NCI-H345 (cell line): Measurements from ENCODE around the gene CARD16.
"Not testable (repeated sequence)": the region's sequence is repeated elsewhere in the genome, so short reads cannot be mapped to it uniquely, and the experiment has no call there.

Experiments
- DNase-seq: peaks from one replicate; lab custom pipeline; 2025; lab: John Stamatoyannopoulos, UW

The CARD16 gene

DNA sequence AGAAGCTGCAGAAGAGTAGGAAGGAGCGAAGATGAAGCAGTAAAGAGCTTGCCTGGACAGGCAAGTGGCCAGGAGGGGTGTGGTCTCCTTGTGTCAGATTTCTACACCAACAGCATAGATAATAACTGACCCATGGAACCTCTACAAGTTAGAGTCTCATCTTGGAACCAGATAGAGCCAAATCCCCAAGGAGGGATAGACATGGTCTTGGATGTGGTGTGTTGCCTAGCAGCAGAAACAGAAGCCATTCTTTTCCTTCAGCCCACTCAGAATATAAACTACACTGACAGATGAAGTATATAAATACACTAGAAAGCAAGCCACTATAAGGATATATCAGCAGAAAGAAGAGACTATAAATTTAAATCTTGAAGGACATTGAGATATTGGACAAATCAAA, 4.3 kb upstream of the CARD16 start:
- DNase-seq, result no peak

DNA sequence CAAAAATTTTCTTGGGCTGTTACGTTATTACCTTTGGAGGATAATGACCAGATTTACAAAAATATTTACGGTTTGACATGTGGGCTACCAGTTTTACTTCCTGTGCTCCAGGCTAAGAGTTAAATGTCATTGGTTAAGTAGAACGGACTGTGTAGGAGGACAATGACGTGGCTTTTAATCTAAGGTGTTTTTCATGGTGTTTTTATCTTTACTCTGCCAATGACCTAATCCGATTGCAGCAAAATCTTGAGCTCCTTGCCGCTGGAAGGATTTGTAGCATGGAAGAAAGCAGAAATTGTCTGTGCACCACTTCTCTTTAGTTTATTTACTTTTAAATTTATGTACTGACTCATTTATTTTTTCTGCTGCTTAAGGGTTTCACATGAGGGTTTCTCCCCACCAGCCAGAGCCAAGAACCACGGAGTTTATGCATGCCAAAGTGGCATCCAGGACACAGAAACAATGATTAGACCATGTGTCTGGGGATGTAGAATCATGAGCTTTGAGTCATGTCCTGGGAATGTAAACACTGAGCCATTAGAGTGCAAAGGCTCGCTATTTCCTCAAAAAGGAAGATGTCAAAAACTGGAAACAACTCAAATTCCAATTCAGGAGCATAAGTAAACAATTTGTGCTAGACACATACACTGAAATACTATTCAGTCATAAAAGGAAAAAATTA, 1.9 kb upstream of the CARD16 start:
- no peak for DNase-seq

DNA sequence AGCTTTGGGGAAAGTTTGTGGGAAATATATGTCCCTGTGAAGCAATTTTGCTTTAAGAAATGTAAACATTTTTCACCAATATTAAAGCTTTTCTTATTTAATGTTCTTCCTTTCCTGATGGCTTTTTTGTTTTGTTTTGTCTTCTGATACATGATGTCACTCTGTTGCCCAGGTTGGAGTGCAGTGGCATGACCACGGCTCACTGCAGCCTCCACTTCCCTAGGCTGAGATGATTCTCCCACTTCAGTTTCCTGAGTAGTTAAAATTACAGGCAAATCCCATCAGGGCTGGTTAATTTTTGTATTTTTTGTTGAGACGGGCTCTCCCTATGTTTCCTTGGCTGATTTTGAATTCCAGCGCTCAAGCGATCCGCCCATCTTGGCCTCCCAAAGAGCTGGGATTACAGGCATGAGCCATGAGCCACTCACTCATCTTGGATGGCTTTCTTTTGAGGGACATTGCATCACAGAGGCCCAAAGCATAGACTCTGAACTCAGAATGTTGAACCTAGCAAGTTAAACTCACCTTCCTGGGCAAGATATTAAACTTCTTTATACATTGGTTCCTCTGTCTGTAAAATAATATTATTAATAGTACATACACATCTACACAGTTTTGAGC, 651 bp upstream of the CARD16 start:
- no peak for DNase-seq

DNA sequence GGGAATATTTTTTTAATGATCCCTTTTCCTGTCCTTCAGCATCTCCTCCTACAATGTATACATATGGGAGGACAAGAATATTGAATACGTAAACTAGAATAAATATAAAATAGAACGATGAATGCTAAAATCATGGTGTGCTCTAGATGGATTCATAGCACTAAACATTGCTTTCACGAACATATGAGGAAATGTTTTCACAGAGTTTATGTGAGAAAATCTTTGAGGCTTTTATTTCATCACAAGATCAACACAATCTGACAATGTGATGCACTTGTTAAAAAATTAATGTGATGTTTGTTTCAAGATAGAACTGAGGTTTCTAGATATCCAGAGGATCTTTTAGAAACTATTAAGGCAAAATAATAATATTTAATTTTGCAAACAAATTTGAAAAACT, 3.0 kb downstream of the CARD16 start:
- DNase-seq, result no peak

DNA sequence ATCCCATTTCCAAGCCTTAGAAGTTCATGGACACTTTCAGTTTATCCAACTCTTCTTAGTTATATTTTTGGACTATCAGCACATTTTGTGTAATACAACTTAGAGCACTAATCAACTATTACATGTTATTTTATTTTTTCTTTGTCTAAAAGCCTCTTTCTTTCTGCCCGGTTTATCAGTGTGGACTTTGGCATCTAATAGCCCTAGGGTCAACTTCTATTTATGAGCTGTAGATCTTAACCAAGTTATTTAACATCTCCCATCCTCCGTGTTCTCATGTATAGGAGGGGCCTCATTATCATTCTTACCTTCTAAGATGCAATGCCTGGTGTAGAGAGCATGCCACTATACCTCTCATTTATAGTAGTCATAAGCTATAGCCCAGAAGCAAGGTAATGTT, 4.4 kb downstream of the CARD16 start:
- DNase-seq, result no peak

DNA sequence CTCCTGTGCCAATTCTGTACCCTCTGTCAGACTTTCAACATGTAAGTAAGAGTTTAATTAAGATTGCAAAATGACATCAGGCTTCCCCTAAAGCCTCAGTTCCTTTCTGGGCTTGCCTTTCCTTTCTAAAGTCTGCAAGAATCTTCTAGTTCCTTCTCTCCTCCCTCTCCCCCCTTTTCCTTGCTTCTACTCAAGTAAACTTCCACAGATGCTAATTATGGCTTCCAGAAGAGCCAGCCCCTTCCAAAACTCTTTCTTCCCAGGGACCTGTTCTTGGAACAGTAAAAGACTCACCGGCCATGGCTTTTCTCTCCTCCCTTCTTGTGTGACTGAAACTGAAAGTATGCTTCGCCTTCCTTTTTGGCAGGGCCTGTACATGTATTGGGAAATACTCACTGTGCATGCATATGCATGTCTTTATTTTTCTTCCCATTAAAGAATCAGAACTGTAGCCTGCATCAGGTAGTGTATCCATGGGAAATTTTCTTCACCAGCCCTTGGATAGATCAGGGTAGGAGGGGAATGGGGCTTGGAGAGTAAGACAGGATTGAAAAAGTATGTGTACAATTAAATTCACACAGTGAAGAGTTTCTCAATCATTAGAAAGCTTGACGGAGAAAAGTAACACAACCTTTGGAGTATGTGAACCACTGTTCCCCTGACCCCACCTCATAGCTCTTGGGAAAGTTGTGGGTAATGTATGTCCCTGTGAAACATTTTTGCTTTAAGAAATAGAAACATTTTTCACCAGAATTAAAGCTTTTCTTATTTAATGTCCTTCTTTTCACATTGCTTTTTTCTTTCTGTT, 10.1 kb downstream of the CARD16 start, which contains the start of gene CASP1:
Gene CASP1, minus strand, starts transcription at position 332 of the 808 bp plus-strand sequence. Its CDS starts 31 bp downstream, at position 301.
- DNase-seq, result no peak

DNA sequence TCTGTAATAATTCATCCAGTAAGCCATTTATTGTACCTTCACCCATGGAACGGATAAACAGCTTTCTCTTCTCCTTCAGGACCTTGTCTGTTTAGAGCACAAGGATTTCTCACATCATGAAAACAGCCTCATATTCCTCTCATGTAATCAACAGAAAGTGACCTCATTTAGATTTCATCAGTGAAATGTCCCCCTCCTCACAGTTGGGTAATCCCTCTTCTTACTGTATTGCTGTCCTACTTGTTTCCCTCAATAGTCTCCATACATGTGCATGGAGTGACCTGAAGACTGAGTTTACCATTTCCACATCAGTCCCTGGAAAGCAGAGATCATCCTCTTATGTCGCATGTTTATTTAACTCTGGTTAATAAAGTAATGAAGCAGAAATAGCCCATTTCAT, 10.7 kb downstream of the CARD16 start:
- not testable (repeated sequence) for DNase-seq

DNA sequence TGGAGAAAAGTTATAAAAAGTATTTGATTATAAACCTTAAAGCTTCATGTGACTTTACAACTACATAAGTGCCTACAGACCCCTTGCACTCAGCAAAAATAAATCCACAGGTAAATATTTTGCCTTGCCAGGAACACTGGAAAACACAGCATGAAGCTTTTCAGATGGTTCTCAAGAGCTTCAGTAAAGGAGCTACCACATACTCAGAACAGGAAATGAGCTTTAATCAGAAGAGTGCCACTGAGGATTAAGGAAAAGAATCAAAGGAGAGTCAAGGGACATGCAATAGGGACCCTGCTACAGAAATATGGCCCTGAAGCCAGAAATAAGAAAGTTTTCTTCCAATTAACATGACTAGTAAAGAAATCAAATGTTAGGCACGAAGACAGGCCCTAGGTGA, 11.4 kb downstream of the CARD16 start:
- peak; percentile 24 for DNase-seq

DNA sequence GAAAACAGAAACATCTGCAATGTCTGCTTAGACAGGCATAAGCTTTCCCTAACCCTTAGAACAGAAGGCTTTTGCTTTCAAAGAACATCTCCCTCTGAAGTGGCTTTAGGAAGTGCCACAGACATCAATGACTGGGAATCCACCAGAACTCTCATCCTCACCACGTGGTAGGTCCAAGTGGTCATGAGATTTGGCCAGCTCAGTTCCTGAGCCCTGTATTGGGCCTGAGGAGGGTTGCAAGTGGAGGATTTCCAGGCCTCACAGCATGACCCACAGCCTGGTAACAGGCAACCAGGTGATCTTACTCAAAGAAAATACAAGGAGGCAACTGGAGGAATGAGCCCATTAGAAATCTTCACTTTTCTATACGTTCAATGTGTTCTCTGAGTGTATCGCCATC, 11.8 kb downstream of the CARD16 start:
- DNase-seq, result no peak

DNA sequence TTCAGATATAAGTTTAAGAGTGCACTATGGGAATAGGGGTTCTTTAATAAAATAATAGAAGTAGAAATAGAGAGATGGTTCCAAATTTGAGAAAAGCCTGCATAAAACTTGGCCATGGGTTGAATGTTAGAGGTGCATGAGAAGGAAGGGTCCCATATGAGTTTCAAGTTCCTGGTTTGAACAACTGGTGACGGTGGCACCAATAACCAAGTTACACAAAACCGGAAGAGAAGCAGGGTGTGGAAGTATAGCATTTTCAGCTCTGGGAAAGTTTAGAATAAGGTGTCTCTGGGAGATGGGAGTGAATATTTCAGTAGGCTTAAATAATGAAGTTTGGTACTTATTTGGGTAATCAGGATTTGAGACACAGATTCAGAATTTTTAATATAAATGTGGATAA, 12.6 kb downstream of the CARD16 start:
- no peak for DNase-seq

DNA sequence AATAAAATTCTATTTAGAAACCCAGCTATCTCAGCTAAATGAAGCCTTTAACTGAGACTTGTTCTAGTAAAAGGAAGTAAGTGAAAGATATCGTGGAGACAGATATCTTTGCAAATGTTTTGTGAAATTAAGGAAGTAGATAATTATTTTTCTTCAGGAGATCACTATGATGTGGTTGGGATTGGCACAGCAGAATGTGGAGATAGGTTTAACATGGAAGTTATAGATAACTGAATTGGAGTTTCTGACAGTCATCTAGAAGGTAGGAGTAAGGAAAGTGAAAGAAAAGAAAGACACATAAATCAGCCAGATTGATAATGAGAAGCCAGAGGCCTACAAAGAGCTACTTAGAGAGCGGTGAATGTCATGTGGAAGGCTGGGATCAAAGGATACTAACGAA, 17.5 kb downstream of the CARD16 start:
- DNase-seq, result no peak

DNA sequence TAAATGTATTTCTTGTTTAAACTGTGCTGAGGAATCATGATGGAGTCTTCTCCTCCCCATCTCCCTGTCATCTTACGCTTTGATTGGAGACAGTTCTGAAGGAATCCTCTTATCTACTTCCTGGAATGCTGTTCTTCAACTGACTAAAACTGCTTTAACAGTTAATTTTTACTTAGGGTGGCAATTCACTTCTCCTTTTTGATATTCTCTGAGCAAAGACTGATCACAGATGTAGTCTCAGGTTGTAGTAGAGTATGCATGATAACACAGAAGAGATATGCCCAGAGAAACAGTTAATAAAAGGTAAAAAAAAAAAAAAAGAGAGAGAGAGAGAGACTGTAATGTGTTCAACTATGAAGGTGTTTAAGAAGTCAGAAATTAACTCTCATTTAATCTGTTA, 20.7 kb downstream of the CARD16 start:
- DNase-seq, result no peak

DNA sequence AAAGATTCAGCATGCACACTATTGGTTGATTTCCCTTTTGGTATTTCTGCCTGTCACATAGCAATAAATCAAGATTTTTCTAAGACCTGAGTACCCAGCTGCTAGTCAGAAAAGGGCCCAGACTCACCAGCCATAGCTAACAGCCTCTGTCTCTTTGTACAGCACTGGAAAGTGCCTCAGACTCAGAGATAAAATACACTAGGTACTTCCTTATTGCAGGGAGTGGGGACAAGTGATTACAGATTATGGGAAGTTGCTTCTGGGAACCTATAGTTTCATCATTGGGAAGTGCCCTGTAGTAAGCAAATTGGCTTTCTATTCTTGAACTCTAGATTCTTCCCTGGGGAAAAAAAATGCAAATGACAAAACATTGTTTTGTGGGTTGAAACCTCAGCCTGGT, 22.1 kb downstream of the CARD16 start, which contains the start of gene CASP5:
Gene CASP5, minus strand, starts transcription at position 166 of the 400 bp plus-strand sequence. Its CDS starts 32 bp downstream, at position 134.
- DNase-seq, result no peak

DNA sequence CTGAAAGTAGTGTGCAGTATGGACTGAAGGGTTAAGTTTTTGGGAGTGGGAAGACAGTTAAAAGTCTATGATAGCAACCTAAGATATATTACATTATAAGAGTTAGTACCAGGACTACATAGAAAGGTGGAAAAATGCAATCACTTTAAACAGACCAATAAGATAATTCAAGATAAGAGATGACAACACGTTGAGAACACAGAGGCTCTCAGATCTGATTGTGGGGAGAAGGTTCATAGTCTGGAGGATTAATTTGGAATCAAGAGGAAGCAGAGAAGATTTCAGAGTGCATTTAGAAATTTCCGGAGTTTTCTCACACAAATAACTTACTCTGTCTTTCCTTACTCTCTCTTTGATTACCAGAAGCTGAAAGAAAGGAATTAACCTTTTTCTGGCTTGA, 22.6 kb downstream of the CARD16 start:
- DNase-seq, result no peak

DNA sequence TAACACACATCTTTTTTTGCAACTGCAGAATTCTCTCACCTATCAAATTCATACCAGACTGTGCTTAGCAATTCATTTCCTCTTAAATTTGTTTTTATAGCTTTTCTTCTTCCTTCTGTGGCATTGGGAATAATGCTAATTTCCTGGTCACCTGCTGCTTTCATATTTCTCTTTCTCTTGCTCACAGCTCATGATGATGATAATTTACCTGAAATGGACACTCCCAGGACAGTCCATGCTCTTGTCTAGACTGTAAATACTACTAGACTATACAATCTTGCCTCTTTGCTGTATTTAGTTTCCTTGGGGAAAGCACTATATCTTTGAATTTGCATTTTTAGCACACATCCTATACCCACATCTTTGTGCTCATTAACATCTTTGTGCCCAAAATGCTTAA, 37.7 kb downstream of the CARD16 start:
- DNase-seq, result no peak

DNA sequence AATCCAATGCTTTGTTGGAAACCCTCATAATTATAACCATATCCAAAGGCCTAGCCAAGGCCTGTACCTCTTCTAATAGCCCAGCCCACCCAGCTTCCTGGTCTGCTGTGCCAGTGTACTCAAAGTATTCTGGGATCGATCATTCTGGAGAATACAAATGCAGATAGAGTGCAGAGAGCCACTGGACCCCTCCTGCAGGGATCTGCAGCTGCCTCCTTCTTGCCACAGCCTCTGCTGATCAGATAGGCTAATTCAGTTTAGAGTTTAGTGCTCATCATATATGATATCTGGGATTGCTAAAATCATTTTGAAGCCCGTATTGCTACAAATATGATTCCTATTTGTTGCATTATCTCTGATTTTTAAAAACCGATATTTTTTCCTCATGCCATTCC, 39.7 kb downstream of the CARD16 start:
- no peak for DNase-seq

DNA sequence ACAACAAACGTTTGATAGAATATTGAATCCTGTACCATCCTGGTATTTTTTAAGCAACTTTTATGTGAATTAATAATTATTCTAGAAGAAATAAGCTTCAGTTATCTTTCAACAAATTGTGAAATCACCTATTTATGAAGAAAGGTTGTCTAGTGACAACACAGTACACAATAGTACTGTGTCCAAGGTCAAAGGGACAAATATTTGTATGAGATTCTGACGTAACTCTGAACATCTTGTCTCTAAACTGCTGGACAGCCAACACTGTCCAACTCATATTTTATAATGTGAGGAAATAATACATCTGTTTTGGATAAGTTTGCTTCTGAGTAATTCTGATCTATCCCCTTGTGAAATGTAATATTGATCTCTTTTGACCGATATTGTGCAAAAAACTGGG, 41.1 kb downstream of the CARD16 start:
- no peak for DNase-seq

DNA sequence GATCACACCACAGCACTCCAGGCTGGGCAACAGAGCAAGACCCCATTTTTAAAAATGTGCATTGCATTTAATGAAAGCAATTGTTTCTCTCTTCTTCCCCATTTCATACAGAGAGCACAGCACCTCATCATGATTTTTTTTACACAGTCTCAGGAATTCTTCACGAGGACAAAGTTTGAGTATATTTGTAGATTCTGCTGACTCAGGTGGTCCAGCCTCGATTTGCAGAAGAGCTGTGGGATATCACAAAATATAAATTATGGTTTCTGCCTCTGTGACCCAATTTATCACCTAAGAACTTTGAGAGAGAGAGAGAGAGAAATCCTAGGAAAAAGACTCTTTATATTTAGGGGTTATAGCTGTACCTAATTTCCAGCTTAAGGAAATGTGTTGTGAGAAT, 42.0 kb downstream of the CARD16 start:
- DNase-seq, result no peak

DNA sequence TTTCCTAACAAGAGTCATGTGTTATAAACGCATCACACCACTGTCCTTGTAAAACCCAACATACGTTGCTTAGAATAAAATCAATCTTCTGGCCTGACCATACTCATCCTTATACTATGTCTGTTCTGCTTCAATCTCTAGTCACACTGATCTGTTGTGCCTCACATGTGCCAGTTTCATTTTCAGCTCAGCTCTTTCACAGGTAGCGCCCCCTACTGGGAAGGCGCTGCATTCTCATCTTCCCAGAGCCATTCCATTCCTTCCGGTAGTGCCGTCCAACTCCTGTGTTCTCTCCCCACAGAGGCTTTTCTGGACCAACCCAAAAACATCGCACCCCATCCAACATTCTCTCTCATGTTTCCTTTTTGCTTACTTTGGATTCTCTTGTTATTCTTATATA, 44.3 kb downstream of the CARD16 start:
- DNase-seq, result no peak

DNA sequence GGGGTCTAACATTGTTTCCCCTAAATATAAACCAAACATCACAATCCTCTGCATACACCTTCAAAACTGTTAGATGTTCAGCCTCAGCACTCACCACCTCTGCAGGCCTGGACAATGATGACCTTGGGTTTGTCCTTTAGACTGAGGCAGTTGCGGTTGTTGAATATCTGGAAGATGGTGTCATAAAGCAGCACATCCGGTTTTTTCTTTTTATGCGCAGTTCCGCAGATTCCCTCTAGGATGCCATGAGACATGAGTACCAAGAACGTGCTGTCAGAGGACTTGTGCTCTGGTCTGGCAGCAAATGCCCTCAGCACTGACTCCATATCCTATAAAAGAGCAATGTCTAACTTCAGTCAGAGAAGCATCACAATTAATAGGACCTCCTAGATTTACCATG, 45.0 kb downstream of the CARD16 start:
- no peak for DNase-seq

DNA sequence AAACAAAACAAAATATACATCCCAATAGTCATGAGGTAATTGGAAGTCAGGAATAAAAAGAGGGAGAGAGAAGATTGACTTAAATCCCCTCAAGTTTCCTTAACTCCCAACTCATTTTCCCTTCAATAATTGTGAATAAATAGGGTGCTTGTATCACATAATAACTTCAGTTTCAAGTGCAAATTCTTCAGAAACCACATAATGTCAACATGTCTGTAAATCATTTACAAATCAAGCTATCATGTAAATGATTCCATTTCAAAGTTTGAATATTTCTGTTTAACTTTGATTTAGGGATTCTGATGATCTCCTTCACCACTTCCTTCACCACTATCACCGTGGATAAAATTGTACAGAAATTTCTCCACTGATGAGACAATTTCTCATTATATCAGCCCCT, 45.4 kb downstream of the CARD16 start:
- no peak for DNase-seq

DNA sequence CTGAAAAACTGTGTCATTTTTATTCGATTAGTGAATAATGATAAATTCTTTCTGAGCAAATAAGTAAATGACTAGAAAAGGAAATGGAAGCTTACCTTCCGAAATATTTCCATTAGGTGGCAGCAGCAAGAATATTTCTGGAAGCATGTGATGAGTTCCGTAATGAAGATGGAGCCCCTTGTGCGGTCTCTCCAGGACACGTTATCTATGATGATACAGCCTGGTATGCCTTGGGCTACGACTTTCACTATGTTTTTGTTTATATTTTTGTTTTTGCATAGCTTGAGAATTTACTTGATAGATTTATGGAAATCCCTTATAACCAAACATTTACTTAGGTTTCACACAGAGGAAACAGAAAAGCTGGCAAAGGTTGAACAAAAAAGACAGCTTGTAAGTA, 47.8 kb downstream of the CARD16 start:
- DNase-seq, result no peak

DNA sequence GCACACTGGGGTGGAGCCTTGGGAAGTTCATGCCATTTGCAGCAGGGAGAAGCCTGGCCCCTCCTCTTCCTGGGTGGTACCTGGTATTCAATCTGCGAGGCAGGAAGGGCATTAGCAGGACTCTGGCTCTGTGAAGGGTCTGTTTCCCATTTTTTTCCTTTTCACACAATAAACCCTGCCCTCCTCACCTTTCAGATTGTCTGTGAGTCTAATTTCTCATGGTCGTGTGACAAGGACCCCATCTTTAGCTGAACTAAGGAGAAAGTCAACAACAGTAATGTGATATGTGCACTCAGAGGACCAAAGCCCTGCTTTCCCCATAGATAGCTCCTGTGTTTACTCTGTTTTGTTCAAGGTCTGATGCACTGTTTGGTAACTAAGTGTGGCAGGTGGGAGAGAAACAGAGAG, 50.1 kb downstream of the CARD16 start:
- peak; percentile 95 for DNase-seq
